ENCODE measurements around the gene SRGAP1. TPM values are rescaled to one million over a fixed set of nuclear protein-coding genes. Genes with fewer than 3 reads are reported as not detected.

Gene SRGAP1
- total and polyA plus RNA-seq, 2 experiments from 2014 or later: 13.0 to 29.4 TPM

DNA sequence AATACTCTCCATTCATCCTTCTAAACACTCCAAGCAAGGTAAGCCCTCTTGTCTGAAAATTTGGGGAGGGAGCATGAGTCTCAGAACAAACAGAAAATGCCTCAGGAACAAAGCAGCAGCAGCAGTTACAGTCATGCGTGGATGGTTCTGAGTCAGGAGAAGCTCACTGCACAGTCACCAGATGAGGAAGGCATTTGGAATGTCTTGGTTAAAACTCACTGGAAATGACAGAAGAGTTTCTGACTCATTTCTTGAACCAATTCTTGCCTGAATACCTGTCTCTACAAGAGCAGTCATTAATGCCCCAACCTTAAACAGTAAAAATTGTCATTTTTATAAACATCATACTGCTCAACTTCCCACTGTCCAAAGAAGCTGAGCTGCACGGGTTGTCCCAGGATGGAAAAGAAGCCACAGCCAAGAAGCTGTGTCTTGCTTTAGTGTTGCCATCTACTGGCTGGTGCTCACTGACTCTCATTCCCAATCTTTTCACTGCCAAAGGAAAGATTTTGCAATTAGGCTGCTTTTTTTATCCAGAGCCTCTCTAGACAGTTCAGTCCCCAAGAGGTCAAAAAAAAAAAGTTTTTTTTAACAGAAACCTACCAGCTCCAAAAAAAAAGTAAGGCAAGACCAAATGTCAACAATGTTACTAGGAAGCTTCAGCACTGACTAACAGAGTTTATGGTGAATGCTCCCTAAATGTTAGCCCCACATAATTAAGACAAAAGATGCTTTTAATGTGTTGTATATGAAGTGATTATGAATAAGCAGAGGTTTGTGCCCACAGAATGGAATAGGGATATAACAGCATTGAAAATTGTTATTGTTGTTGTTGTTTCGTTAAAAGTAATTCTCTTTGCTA, 337.2 kb downstream of the SRGAP1 start:
- peaks cover 69% of the 10 kb centered on the region for H3F3A ChIP-seq (ENCODE audit: insufficient read depth)
- peak overlapping the region; percentile 81 for H3K9ac ChIP-seq
- H3K9me2 ChIP-seq (ENCODE audit: insufficient read depth): no peaks in the 10 kb centered on the region
- no peaks in the 10 kb centered on the region for H4K20me1 ChIP-seq (ENCODE audit: insufficient read depth)
- in situ Hi-C loops (cut with MboI): no loop called here
- H3K4me1 ChIP-seq (ENCODE audit: insufficient read depth): peaks cover 54% of the 10 kb centered on the region
- no peaks in the 10 kb centered on the region for H3K27me3 ChIP-seq (replicated peaks; ENCODE audit: insufficient read depth)
- WGBS, 2 experiments (ENCODE audit: low coverage in 1 of 2, low lambda C conversion rate in 2 of 2, missing lambda C conversion rate in 2 of 2): 0 to 1% methylated on average over 3 of the region's 3 CpGs
- H3K9me3 ChIP-seq (ENCODE audit: low read depth): no peaks in the 10 kb centered on the region
- DNase-seq: peak; percentile 98
- H3K79me2 ChIP-seq (ENCODE audit: insufficient read depth): no peaks in the 10 kb centered on the region
- H3K36me3 ChIP-seq (ENCODE audit: low read depth): no peaks in the 10 kb centered on the region
- peak overlapping the region; percentile 26; the same call in 1 of the 2 replicates for H2AFZ ChIP-seq
- peak overlapping the region; percentile 98 for H3K27ac ChIP-seq
- H3K4me3 ChIP-seq: peak overlapping the region; percentile 51
- TF ChIP-seq EZH2 (IDR thresholded peaks at IDR 0.05; ENCODE audit: insufficient read depth, poor library complexity, severe bottlenecking): no peak
- no peak for TF ChIP-seq EZH2phosphoT487 (IDR thresholded peaks at IDR 0.05; ENCODE audit: insufficient read depth, low read depth)
- peak overlapping the region; percentile 66 for H3K4me2 ChIP-seq (ENCODE audit: unreplicated experiment)

- no peak overlapping the region for H3K27ac ChIP-seq
- no peaks in the 10 kb centered on the region for H3K9me3 ChIP-seq (ENCODE audit: low read depth)
- H3K79me2 ChIP-seq (ENCODE audit: insufficient read depth): no peaks in the 10 kb centered on the region
- H3K4me1 ChIP-seq (ENCODE audit: insufficient read depth): peaks cover 55% of the 10 kb centered on the region
- no peaks in the 10 kb centered on the region for H3K36me3 ChIP-seq (ENCODE audit: low read depth)
- H3F3A ChIP-seq (ENCODE audit: insufficient read depth): peaks cover 52% of the 10 kb centered on the region
- no peak overlapping the region for H2AFZ ChIP-seq
- no peak for DNase-seq
- WGBS, 2 experiments (ENCODE audit: low coverage in 1 of 2, low lambda C conversion rate in 2 of 2, missing lambda C conversion rate in 2 of 2): 100% methylated on average over 1 of the region's 1 CpG
- H3K27me3 ChIP-seq (replicated peaks; ENCODE audit: insufficient read depth): no peaks in the 10 kb centered on the region
- H3K4me2 ChIP-seq (ENCODE audit: unreplicated experiment): no peak overlapping the region
- TF ChIP-seq EZH2 (IDR thresholded peaks at IDR 0.05; ENCODE audit: insufficient read depth, poor library complexity, severe bottlenecking) (no peak), EZH2phosphoT487 (IDR thresholded peaks at IDR 0.05; ENCODE audit: insufficient read depth, low read depth) (no peak)
- in situ Hi-C loops (cut with MboI): no loop called here
- no peak overlapping the region for H3K9ac ChIP-seq
- H4K20me1 ChIP-seq (ENCODE audit: insufficient read depth): no peaks in the 10 kb centered on the region
- H3K9me2 ChIP-seq (ENCODE audit: insufficient read depth): no peaks in the 10 kb centered on the region
- no peak overlapping the region for H3K4me3 ChIP-seq
Observed at GRCh38 chr12:64184216-64184615, 339.7 kb downstream of the SRGAP1 start.

- H3K79me2 ChIP-seq (ENCODE audit: insufficient read depth): no peaks in the 10 kb centered on the region
- H3K27me3 ChIP-seq (replicated peaks; ENCODE audit: insufficient read depth): no peaks in the 10 kb centered on the region
- H3K9me2 ChIP-seq (ENCODE audit: insufficient read depth): no peaks in the 10 kb centered on the region
- peak overlapping the region; percentile 10 for H3K4me3 ChIP-seq
- H3K4me2 ChIP-seq (ENCODE audit: unreplicated experiment): peak overlapping the region; percentile 45
- H3F3A ChIP-seq (ENCODE audit: insufficient read depth): peaks cover 30% of the 10 kb centered on the region
- no peaks in the 10 kb centered on the region for H3K9me3 ChIP-seq (ENCODE audit: low read depth)
- H3K27ac ChIP-seq: peak overlapping the region; percentile 64
- TF ChIP-seq EZH2 (IDR thresholded peaks at IDR 0.05; ENCODE audit: insufficient read depth, poor library complexity, severe bottlenecking): no peak
- TF ChIP-seq EZH2phosphoT487 (IDR thresholded peaks at IDR 0.05; ENCODE audit: insufficient read depth, low read depth): no peak
- H4K20me1 ChIP-seq (ENCODE audit: insufficient read depth): no peaks in the 10 kb centered on the region
- peaks cover 36% of the 10 kb centered on the region for H3K4me1 ChIP-seq (ENCODE audit: insufficient read depth)
- no peak overlapping the region for H3K9ac ChIP-seq
- in situ Hi-C loops (cut with MboI): no loop called here
- no peak overlapping the region for H2AFZ ChIP-seq
- 10 to 15% methylated on average over 2 of the region's 2 CpGs for whole genome bisulfite sequencing, 2 experiments (ENCODE audit: low coverage in 1 of 2, low lambda C conversion rate in 2 of 2, missing lambda C conversion rate in 2 of 2)
- peak; percentile 64 for DNase-seq
- no peaks in the 10 kb centered on the region for H3K36me3 ChIP-seq (ENCODE audit: low read depth)
Observed at GRCh38 chr12:64186789-64187188, 342.3 kb downstream of the SRGAP1 start.

GRCh38 chr12:64187370-64187769, 342.9 kb downstream of the SRGAP1 start:
- Histone ChIP-seq H3K4me3 (peak overlapping the region; percentile 10), H3K27ac (peak overlapping the region; percentile 64), H3K27me3 (replicated peaks; ENCODE audit: insufficient read depth) (no peaks in the 10 kb centered on the region), H4K20me1 (ENCODE audit: insufficient read depth) (no peaks in the 10 kb centered on the region), H3K4me1 (ENCODE audit: insufficient read depth) (peaks cover 30% of the 10 kb centered on the region), H3K9me2 (ENCODE audit: insufficient read depth) (no peaks in the 10 kb centered on the region), H3K9ac (no peak overlapping the region), H3K79me2 (ENCODE audit: insufficient read depth) (no peaks in the 10 kb centered on the region), H3K4me2 (ENCODE audit: unreplicated experiment) (peak overlapping the region; percentile 45), H3K9me3 (ENCODE audit: low read depth) (no peaks in the 10 kb centered on the region), H3F3A (ENCODE audit: insufficient read depth) (peaks cover 24% of the 10 kb centered on the region), H2AFZ (no peak overlapping the region), H3K36me3 (ENCODE audit: low read depth) (no peaks in the 10 kb centered on the region)
- WGBS, 2 experiments (ENCODE audit: low coverage in 1 of 2, low lambda C conversion rate in 2 of 2, missing lambda C conversion rate in 2 of 2): 10 to 18% methylated on average over 3 of the region's 3 CpGs
- DNase-seq: peak; percentile 80
- TF ChIP-seq EZH2 (IDR thresholded peaks at IDR 0.05; ENCODE audit: insufficient read depth, poor library complexity, severe bottlenecking): no peak
- TF ChIP-seq EZH2phosphoT487 (IDR thresholded peaks at IDR 0.05; ENCODE audit: insufficient read depth, low read depth): no peak
- in situ Hi-C loops (cut with MboI): no loop called here
